Loucy (cell line): ENCODE results near the gene OLAH.

Experiments used
- H2AFZ ChIP-seq: fragments of 200-600 bp; sonication (generic); 2 replicates; pipeline ENCODE4 v1.6.0; 2016; ENCODE audit warnings: antibody characterized with exemption, mild to moderate bottlenecking, low read length, moderate library complexity
- H3F3A ChIP-seq: fragments of 200-600 bp; 2 replicates; pipeline ENCODE4 v1.6.0; 2016; ENCODE audit warnings: antibody characterized with exemption, low read depth, mild to moderate bottlenecking
- H3K27me3 ChIP-seq: fragments of 200-600 bp; sonication (generic); 2 replicates; pipeline ENCODE4 v1.6.1; 2014; ENCODE audit warnings: low read length, mild to moderate bottlenecking; ENCODE audit not compliant: insufficient read depth, poor library complexity, severe bottlenecking
- H3K36me3 ChIP-seq: fragments of 200-600 bp; sonication (generic); 2 replicates; pipeline ENCODE4 v1.6.1; 2016; ENCODE audit warnings: low read length; ENCODE audit not compliant: insufficient read depth
- H3K4me1 ChIP-seq: fragments of 200-600 bp; sonication (generic); 2 replicates; pipeline ENCODE4 v1.5.1; 2014; ENCODE audit warnings: low read length, mild to moderate bottlenecking; ENCODE audit not compliant: insufficient read depth, poor library complexity, severe bottlenecking
- H3K4me2 ChIP-seq: fragments of 200-600 bp; sonication (generic); 2 replicates; pipeline ENCODE4 v1.6.0; 2014; ENCODE audit warnings: antibody characterized with exemption, low read length, low read depth, mild to moderate bottlenecking; ENCODE audit not compliant: poor library complexity, severe bottlenecking
- H3K4me3 ChIP-seq: fragments of 200-600 bp; sonication (generic); 2 replicates; pipeline ENCODE4 v1.5.1; 2014; ENCODE audit warnings: low read length, mild to moderate bottlenecking, mixed read lengths; ENCODE audit not compliant: poor library complexity, severe bottlenecking
- H3K79me2 ChIP-seq: fragments of 200-600 bp; sonication (generic); 2 replicates; pipeline ENCODE4 v1.6.1; 2014; ENCODE audit warnings: low read length; ENCODE audit not compliant: insufficient read depth
- H3K9ac ChIP-seq: fragments of 200-600 bp; sonication (generic); 2 replicates; pipeline ENCODE4 v1.6.0; 2014; ENCODE audit warnings: mild to moderate bottlenecking, low read depth, low read length, moderate library complexity; ENCODE audit not compliant: poor library complexity, severe bottlenecking
- H3K9me2 ChIP-seq: fragments of 200-600 bp; sonication (generic); replicated peaks from 2 replicates; pipeline ENCODE4 v1.6.1; 2016; ENCODE audit warnings: low read depth, low read length, mixed read lengths
- H3K9me3 ChIP-seq: fragments of 200-600 bp; sonication (generic); 2 replicates; pipeline ENCODE4 v1.6.1; 2014; ENCODE audit warnings: mild to moderate bottlenecking, antibody characterized with exemption, low read length, low read depth; ENCODE audit not compliant: insufficient read depth
- H4K20me1 ChIP-seq: fragments of 200-600 bp; sonication (generic); 2 replicates; pipeline ENCODE4 v1.6.0; 2014; ENCODE audit warnings: antibody characterized with exemption, low read length, mild to moderate bottlenecking; ENCODE audit not compliant: insufficient read depth, poor library complexity, severe bottlenecking
- CTCF ChIP-seq: fragments of 200-600 bp; sonication (generic); conservative IDR thresholded peaks from 2 replicates; pipeline ENCODE4 v1.5.1; 2014; ENCODE audit warnings: mild to moderate bottlenecking, antibody characterized with exemption, low read length
- EZH2phosphoT487 ChIP-seq: fragments of 200-600 bp; IDR thresholded peaks from 2 replicates; pipeline ENCODE4 v1.6.1; 2018; ENCODE audit warnings: antibody characterized with exemption, mild to moderate bottlenecking, moderate library complexity, borderline replicate concordance

Gene OLAH

GRCh38 chr10:15059914-15060313, 16.2 kb downstream of the OLAH start:
- no peaks in the 10 kb centered on the region for H3K27me3 ChIP-seq
- H3K9me2 ChIP-seq: no peaks in the 10 kb centered on the region
- H3K4me3 ChIP-seq: no peak overlapping the region
- no peaks in the 10 kb centered on the region for H3K79me2 ChIP-seq
- H3F3A ChIP-seq: no peaks in the 10 kb centered on the region
- H3K36me3 ChIP-seq: no peaks in the 10 kb centered on the region
- H3K4me2 ChIP-seq: no peak overlapping the region
- no peaks in the 10 kb centered on the region for H4K20me1 ChIP-seq
- H3K9me3 ChIP-seq: peaks cover 9% of the 10 kb centered on the region; the same call in 1 of the 2 replicates
- no peaks in the 10 kb centered on the region for H3K4me1 ChIP-seq
- no peak overlapping the region for H3K9ac ChIP-seq
- TF ChIP-seq CTCF (no peak), EZH2phosphoT487 (no peak)
- no peak overlapping the region for H2AFZ ChIP-seq

GRCh38 chr10:15060638-15061037, 16.9 kb downstream of the OLAH start:
- Histone ChIP-seq H4K20me1 (no peaks in the 10 kb centered on the region), H3K9me2 (no peaks in the 10 kb centered on the region), H3K27me3 (no peaks in the 10 kb centered on the region), H3F3A (no peaks in the 10 kb centered on the region), H3K9ac (no peak overlapping the region), H3K9me3 (peaks cover 13% of the 10 kb centered on the region; the same call in 1 of the 2 replicates), H3K36me3 (no peaks in the 10 kb centered on the region), H3K4me1 (no peaks in the 10 kb centered on the region), H2AFZ (no peak overlapping the region), H3K4me2 (no peak overlapping the region), H3K79me2 (no peaks in the 10 kb centered on the region), H3K4me3 (no peak overlapping the region)
- no peak for TF ChIP-seq EZH2phosphoT487
- no peak for TF ChIP-seq CTCF

GRCh38 chr10:15067154-15067553, 23.4 kb downstream of the OLAH start:
- no peaks in the 10 kb centered on the region for H3K27me3 ChIP-seq
- no peak for TF ChIP-seq EZH2phosphoT487
- TF ChIP-seq CTCF: no peak

More at GRCh38 chr10:15067154-15067553, 23.4 kb downstream of the OLAH start:
- Histone ChIP-seq H3K79me2 (no peaks in the 10 kb centered on the region), H3F3A (no peaks in the 10 kb centered on the region), H3K9ac (no peak overlapping the region), H3K4me3 (no peak overlapping the region), H3K9me3 (peaks cover 4% of the 10 kb centered on the region; the same call in 1 of the 2 replicates), H3K4me2 (no peak overlapping the region), H4K20me1 (no peaks in the 10 kb centered on the region), H3K4me1 (no peaks in the 10 kb centered on the region), H3K36me3 (no peaks in the 10 kb centered on the region), H3K9me2 (no peaks in the 10 kb centered on the region), H2AFZ (no peak overlapping the region)
